ENCODE results near the gene THSD7B.

The THSD7B gene

DNA sequence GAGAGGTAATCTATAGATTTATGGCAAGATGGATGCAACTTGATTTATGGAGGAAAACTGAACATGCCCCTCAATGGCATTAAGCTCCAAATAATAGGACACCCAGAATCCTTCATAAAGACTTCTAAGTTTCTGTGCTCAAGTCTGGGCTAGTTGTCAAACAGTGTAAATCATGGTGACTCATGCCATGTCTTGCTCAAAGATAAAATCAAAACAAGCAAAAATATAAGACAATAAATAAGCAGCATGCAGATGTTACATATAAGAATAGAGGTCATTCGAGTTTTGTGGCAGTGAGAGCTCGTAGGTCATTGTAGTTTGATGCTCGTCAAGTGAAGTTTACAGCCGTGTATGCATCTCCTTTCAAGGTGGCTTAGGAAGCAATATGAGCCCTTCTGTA is 403.2 kb downstream of the THSD7B start:
- Histone ChIP-seq H3K9me3 (ENCODE audit: control insufficient read depth, low read length) (no peaks in the 10 kb centered on the region), H3K4me2 (ENCODE audit: low read length) (no peak overlapping the region), H2AFZ (no peak overlapping the region), H3K4me1 (no peaks in the 10 kb centered on the region), H3K27ac (no peak overlapping the region), H3K9ac (no peak overlapping the region), H3K79me2 (no peaks in the 10 kb centered on the region), H3K4me3 (ENCODE audit: low read depth, low read length) (no peak overlapping the region), H3K36me3 (ENCODE audit: control insufficient read depth, insufficient read depth, low read length) (no peaks in the 10 kb centered on the region), H3K27me3 (ENCODE audit: control insufficient read depth, insufficient read depth, low read length) (no peaks in the 10 kb centered on the region)
- TF ChIP-seq, protein P1, sequence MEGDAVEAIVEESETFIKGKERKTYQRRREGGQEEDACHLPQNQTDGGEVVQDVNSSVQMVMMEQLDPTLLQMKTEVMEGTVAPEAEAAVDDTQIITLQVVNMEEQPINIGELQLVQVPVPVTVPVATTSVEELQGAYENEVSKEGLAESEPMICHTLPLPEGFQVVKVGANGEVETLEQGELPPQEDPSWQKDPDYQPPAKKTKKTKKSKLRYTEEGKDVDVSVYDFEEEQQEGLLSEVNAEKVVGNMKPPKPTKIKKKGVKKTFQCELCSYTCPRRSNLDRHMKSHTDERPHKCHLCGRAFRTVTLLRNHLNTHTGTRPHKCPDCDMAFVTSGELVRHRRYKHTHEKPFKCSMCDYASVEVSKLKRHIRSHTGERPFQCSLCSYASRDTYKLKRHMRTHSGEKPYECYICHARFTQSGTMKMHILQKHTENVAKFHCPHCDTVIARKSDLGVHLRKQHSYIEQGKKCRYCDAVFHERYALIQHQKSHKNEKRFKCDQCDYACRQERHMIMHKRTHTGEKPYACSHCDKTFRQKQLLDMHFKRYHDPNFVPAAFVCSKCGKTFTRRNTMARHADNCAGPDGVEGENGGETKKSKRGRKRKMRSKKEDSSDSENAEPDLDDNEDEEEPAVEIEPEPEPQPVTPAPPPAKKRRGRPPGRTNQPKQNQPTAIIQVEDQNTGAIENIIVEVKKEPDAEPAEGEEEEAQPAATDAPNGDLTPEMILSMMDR (IDR thresholded peaks at IDR 0.05) = no peak

DNA sequence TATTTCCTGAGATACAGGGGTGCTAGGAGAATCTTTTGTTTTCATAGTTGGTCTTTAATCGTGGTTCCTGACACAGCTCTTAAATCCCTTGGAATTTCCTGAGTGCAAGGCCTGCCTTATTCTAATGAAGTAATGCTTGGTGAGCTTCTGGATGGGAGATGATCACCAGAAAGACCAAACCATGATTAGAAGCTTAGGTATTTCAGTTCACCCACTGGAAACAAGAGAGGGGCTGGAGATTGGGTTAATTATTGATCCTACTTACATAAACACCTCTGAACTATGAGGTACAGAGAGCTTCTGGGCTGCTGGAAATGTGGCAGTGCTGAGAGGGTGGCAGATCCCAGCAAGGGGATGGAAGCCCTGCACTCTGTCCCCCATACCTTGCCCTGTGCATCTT is 406.8 kb downstream of the THSD7B start:
- no peak overlapping the region for H3K4me3 ChIP-seq (ENCODE audit: low read depth, low read length)
- H3K4me1 ChIP-seq = no peaks in the 10 kb centered on the region
- no peaks in the 10 kb centered on the region for H3K27me3 ChIP-seq (ENCODE audit: control insufficient read depth, insufficient read depth, low read length)
- H3K36me3 ChIP-seq (ENCODE audit: control insufficient read depth, insufficient read depth, low read length) = no peaks in the 10 kb centered on the region
- no peak overlapping the region for H3K4me2 ChIP-seq (ENCODE audit: low read length)
- no peak overlapping the region for H3K9ac ChIP-seq
- no peak overlapping the region for H3K27ac ChIP-seq
- H3K9me3 ChIP-seq (ENCODE audit: control insufficient read depth, low read length) = no peaks in the 10 kb centered on the region
- H3K79me2 ChIP-seq = no peaks in the 10 kb centered on the region
- H2AFZ ChIP-seq = no peak overlapping the region
- TF ChIP-seq, protein P1 (IDR thresholded peaks at IDR 0.05) = no peak

DNA sequence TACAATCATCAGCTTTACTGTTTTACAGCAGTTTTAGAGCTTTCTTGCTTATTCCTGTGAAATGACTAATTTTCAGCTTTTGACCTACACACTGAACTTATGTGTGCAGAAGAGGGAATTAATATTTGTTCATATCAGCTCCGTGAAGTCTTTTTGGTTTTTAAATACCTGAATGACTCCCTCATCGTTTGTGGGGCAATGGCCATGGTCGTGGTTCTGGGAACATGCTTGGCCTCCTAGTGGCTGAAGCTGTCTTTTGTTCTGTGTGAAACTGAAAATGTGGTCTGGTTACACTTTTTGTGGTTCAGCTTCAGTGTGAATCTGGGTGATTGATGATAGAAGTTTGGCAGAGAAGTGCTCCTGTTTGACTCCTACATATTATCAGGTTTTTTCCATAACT is 408.1 kb downstream of the THSD7B start:
- Histone ChIP-seq H3K27me3 (ENCODE audit: control insufficient read depth, insufficient read depth, low read length) (no peaks in the 10 kb centered on the region), H3K9me3 (ENCODE audit: control insufficient read depth, low read length) (no peaks in the 10 kb centered on the region)

DNA sequence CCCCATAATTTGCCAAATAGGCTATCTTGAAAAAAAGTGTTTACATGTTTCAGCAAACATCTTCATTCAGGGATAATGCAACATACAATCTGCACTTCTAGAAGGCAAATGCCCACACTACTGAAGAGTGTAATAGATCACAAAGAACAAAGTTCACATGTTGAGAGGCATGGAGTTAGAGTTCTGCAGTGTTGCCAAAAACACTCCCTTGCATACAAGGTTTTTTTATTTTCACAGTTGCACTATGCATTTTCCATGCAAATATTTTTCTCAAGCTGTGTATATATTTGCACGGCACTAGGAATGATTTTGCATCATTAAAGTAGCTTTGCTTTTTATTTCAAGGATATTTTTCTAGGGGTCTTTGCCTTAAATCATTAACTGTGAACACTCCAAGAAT is 409.9 kb downstream of the THSD7B start:
- Histone ChIP-seq H3K4me3 (ENCODE audit: low read depth, low read length) (no peak overlapping the region), H2AFZ (no peak overlapping the region), H3K4me2 (ENCODE audit: low read length) (no peak overlapping the region), H3K36me3 (ENCODE audit: control insufficient read depth, insufficient read depth, low read length) (no peaks in the 10 kb centered on the region), H3K27ac (no peak overlapping the region), H3K4me1 (no peaks in the 10 kb centered on the region), H3K27me3 (ENCODE audit: control insufficient read depth, insufficient read depth, low read length) (no peaks in the 10 kb centered on the region), H3K9ac (no peak overlapping the region), H3K79me2 (no peaks in the 10 kb centered on the region), H3K9me3 (ENCODE audit: control insufficient read depth, low read length) (no peaks in the 10 kb centered on the region)
- TF ChIP-seq, protein P1 (IDR thresholded peaks at IDR 0.05) = no peak

More for the DNA sequence above, 408.1 kb downstream of the THSD7B start:
- Histone ChIP-seq H3K4me3 (ENCODE audit: low read depth, low read length) (no peak overlapping the region), H3K9ac (no peak overlapping the region), H2AFZ (no peak overlapping the region), H3K27ac (no peak overlapping the region), H3K36me3 (ENCODE audit: control insufficient read depth, insufficient read depth, low read length) (no peaks in the 10 kb centered on the region), H3K4me1 (no peaks in the 10 kb centered on the region), H3K4me2 (ENCODE audit: low read length) (no peak overlapping the region), H3K79me2 (no peaks in the 10 kb centered on the region)
- TF ChIP-seq, protein P1 (IDR thresholded peaks at IDR 0.05) = no peak

DNA sequence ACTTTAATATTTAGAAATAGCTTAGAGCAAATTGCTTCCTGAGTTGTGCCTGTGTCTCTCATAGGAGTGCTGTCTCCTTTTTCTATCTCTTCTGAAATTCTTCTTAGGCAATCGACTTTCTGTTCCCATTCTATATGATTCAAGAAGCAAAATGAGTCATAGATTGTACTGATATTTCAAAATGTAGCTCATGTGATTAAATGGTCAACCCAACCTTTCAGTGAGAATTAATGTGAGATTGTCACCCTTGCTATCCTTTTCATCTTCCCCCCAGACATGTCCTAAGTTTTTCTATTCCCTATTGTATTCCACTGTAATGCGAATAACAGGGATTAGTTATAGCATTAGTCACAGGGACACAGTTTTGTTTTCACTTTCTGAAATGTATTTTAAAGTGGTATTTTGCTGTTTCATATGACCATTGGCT is 413.6 kb downstream of the THSD7B start:
- Histone ChIP-seq H3K4me1 (no peaks in the 10 kb centered on the region), H3K36me3 (ENCODE audit: control insufficient read depth, insufficient read depth, low read length) (no peaks in the 10 kb centered on the region), H3K9ac (no peak overlapping the region), H3K27ac (no peak overlapping the region), H2AFZ (no peak overlapping the region), H3K4me3 (ENCODE audit: low read depth, low read length) (no peak overlapping the region), H3K27me3 (ENCODE audit: control insufficient read depth, insufficient read depth, low read length) (no peaks in the 10 kb centered on the region), H3K79me2 (no peaks in the 10 kb centered on the region), H3K9me3 (ENCODE audit: control insufficient read depth, low read length) (no peaks in the 10 kb centered on the region), H3K4me2 (ENCODE audit: low read length) (no peak overlapping the region)
- TF ChIP-seq, protein P1 (IDR thresholded peaks at IDR 0.05) = no peak
